Cortex of kidney (tissue), 1 donor: Measurements from ENCODE around the gene ABHD10.
"Not testable (repeated sequence)": the region's sequence is repeated elsewhere in the genome, so short reads cannot be mapped to it uniquely, and the experiment has no call there.

Experiments
- DNase-seq: peaks from one replicate; lab custom pipeline; 2025; lab: John Stamatoyannopoulos, UW

Gene ABHD10

GRCh38 chr3:112034436-112034835 is 55.6 kb downstream of the ABHD10 start, which contains the start of gene TMPRSS7:
Gene TMPRSS7 (plus strand): TSS chr3:112034736. CDS start chr3:112034846, 110 bp downstream.
- DNase-seq, result no peak

GRCh38 chr3:112035241-112035640 is 56.4 kb downstream of the ABHD10 start:
- no peak for DNase-seq

- not testable (repeated sequence) for DNase-seq
Observed at GRCh38 chr3:112037194-112037593, 58.4 kb downstream of the ABHD10 start.

- DNase-seq, result no peak
Observed at GRCh38 chr3:112038863-112039262, 60.0 kb downstream of the ABHD10 start.

GRCh38 chr3:112041321-112041720 is 62.5 kb downstream of the ABHD10 start:
- no peak for DNase-seq

GRCh38 chr3:112042842-112043280 is 64.0 kb downstream of the ABHD10 start:
- DNase-seq, result no peak
